CD1c-positive myeloid dendritic cell (primary cell): ENCODE results near the gene SLIT1.

Experiments used
- DNase-seq: peaks from one replicate; pipeline ENCODE4 v3.0.0-alpha.2; 2016; ENCODE audit errors: extremely low spot score

Gene SLIT1

DNA sequence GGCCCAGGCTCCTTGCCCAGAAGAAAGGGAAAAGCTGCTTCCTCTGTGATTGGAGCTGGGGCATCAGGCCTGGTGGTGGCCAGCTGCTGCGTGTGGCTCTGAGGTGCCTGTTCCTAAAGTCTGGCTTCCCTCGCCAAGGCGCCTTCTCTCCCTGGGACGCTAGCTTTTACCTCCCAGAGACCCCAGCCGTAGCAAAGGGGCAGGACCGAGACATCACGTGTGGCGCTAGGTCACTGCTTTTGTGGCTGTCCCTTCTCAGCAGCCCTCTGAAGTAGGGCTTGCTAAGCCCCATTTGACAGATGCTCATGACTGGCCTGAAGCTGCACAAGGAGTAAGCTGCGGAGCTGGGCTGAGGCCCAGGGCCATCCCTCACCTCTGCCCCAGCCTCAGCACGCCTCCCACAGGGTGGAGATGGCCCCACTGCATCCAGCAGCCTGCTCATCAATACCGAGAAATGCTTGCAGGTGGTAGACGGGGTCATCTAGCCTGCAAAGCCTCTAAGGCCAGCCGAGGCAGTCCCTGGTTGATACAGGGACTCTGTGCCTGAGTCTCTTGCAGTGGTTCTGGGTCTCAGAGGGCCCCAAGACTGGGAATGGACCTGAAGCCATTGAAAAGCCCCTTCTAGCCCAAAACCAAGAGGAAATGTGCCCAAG, 182.5 kb downstream of the SLIT1 start:
- DNase-seq: no peak

DNA sequence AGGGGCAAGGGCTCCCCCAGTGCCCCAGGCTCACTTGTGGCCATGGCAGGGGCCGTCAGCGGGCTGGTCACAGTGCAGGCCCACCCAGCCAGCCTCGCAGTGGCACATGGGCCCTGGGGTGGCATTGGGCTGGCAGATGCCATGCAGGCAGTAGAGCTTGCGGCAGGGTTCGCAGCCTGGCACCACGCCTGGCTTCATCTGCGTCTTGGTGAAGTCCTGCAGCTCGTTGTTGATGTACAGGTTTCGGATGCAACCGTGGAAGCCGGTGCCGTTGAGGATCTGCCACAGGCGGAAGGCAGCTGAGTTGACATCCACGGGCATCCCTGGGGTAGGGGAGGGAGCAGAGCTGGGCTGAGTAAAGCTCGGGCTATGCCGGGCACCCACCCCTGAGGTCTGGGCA, 183.1 kb downstream of the SLIT1 start:
- no peak for DNase-seq

DNA sequence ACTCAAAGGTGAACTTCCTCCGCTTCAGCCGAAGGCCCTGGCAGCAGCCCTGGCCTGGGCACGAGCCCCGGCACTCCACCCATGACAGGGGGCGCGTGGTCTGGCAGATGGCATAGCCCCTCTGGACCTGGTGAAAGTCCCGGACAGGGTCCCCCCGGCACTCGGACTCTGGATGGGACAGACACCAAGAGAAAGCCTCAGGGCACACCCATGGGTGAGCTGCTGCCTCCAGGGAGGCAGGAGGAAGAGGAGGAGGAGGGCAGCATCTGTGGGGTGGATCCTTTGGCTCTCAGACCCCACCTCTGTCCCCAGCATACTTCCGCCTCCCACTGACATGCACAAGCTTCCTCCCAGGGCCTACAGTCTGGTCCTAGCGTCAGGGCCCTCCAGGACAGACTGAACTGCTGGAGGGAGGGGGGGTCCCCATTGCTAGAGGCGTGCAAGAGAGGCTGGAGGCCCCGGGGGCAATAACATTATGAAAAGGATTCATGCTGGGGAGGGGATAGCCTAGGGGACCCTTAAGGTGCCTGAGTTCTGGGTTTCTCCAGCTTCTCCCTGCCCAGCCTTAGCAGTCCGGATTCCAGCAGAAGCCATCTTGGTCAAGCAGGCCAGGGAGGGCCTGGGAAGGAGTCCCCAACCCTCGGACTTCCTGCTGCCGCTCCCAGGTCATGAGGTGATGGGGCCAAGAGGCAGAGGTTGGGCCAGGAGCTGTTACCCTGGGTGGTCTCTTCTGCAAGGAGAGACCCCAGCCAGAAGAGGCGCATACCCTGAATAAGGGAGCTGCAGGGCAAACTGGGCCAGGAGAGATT, 184.4 kb downstream of the SLIT1 start:
- no peak for DNase-seq

DNA sequence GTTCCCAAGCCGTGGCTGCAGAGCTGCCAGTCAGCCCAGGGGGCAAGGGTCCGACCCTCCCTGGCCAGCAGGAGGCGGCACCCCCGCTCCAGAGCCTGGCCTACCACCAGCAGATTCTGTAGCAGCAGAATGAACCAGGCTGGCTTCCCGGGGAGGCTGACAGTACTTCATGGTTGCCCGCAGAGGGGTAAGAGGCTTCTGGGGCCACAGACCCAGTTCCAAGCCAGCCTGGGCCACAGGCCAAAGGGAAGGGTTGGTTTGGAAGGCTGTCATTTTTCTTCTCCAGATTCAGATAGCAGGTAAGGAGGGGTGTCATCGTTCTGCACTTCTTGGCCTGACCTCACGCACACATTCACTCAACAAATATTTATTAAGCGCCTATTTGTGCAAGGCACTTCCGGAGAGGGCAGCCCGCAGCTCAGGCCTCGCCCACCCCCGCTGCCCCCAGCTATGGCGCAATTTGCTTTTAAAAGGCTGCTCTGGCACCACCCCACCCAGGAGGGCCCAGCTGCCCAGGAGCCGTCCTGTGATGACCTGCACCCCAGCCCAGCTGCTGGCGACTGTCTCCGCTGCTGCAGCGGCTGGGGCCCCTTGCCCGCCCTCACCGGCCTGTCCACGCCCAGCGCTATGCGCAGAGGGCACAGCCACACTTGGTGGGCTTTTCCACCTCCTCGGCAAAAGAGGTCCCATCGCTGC, 185.1 kb downstream of the SLIT1 start:
- no peak for DNase-seq

DNA sequence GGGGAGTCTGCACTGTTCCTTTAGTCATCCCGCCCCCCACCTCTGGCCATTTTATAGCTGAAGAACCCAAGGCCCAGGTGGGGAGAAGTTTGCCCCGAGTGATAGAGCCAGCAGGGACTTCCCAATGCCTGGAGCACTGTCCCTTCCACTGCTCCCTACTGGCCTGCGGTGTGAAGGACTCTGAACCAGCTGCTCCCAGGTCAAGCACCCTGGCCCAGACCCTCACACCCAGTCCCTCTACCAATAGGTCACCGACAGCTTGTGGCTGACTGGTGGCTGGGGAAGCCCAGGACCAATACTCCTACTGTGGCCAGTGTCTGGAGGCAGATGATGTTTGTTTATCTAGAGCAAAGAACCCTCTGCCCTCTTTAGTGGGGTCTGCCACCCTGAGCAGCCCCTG, 185.8 kb downstream of the SLIT1 start:
- DNase-seq: no peak

DNA sequence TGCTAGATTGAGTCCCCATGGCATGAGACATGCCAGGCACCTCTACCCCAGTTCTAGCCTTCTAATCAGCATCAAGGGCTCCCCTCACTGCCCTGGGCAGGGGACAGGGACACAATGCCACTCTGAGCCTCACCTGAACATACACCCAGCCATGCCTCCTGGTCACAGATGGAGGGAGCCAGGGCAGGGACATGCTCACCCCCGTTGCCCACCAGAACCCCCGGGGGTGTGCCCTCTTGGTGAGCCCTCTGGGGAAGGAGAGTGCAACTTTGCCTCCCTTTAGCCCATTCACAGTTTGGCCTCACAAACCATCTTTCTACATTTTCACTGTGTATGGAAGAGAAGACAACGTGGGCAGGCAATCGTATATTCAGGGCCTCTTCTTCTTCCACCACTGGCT, 186.4 kb downstream of the SLIT1 start:
- no peak for DNase-seq

DNA sequence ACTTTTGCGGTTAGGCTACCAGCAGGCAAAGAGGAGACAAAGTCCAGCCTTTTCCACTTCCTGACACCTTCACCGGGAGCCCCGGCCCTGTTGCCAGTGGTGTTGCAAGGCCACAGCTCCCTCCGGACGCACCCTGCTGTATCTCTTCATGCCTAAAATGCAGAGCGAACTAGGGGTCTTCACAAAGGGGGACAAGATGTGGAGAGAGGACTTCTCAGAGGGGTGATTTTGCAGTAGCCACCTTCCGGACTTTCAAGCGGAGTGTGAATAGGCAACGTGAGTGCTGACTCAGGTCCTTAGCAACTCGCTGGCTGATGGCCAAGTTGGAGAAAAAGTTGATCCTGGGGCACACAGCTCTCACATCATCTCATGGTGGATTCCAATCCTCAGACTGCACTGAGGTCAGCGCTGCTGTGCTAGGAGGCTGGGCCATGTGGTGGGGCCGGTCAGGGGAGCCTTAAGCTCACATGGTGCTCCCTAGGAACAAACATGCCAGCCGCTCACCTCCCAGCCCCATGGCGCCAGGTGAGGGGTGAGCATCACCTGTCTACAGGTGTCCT, 187.3 kb downstream of the SLIT1 start:
- no peak for DNase-seq

DNA sequence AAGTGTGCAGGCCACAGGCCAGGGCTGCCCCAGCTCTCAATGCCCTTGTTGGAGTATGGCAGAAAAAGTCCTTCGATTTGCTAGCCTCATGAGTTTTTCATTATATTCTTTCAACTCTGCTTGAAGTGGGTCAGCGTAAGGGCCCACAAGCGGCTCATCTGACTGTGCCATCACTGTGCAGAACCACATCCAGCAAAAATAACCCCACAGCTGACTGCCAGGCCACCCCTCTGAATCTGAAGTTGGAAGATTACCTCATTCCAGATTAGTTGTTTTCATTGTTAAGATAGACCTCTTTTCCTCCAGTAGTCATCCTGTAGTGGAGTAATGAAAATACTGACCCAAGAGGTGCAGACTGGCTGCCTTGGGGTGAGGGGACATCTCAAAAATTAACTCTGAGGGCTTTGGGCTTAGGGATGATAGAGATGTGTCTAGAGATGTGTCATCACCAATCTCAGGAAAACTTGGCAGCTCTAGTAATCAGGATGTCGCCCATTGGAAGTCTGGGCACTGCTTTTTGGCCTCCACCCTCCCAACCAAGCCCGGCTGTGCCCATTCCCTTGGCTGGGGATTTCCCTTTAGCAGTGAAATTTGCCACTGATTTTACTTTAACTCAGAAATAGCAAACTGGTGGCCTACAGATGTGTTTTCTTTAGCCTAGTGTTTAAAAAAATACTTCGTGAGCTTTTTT, 189.3 kb downstream of the SLIT1 start:
- no peak for DNase-seq

DNA sequence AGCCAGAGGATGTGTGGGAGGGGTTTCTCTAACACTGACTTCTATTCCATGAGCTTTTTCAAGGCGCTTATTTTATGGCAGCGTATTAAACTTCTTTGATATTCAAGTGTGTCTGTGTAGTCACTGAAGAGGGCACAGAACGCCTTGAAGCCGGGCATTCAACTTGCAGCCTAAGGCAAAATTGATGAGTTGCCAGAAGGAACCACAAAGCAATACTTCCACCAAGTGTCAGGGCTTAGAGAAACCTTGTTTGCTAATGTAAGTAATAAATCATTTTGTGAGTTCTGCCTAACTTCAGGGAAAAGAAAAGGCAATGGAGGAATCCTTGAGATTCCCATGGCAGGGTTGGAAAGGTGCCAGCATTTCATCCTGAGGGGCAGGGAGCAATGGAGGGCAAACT, 189.9 kb downstream of the SLIT1 start:
- DNase-seq: no peak

DNA sequence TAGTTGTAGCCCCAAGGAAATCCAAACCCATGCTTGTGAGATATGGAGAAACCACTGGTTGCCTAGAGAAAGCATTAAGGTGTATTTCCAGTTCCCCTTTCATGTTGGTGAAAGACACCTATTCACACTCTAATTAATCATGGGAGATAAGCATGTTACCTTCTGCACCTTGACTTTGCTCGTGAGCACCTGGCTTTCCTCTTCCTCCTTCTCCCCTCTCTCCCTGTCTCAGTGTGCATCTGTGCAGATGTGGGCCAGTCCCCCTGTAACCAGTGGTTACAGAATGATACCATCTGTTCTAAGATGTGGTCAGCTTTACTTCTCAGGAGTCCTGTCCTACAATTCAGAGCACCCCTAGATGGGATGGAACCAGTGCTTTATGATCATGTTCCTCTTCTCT, 193.0 kb downstream of the SLIT1 start:
- no peak for DNase-seq

DNA sequence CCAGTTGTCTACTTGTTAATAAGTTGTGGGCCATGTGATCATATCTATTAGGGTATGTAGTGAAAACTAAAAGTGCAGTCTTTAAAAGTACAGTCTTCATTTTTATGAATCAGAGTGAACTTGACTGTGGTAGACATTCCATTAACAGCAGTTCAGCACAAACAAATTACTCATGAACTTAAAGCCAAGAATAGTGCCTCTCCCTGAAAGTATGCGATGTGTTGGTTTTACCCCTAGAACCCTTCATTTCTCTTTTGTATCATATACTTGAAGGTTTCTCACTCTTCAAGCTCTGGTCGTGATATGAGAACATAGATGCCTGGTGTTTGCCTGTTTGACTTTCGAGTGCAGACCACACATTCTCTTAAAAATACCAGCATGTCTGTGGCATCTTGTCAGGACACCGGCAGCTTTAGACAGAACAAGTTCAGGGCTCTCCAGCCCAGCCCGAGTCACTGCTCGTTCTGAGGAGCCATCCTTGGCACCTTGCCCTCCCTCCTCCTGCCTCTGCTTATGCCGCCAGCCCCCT, 194.4 kb downstream of the SLIT1 start:
- DNase-seq: no peak

DNA sequence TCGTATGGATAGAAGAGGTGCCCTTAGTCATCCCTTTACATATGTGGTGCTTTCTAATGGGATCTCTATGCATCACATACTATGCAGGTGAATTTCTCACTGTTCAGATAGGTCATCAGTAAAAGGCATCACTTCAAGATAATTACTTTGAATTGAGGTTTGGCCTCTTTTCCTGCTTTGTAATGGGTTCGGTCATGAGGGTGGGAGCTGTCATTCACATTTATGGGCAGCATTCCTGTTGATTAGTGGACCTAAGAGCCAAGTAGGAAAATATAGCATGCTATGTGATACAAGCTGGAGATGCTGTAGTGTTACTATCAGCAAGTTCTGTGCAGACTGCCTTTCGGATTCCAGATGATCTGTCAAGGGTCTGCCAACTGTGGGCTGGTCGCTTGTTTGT, 197.3 kb downstream of the SLIT1 start:
- DNase-seq: no peak

DNA sequence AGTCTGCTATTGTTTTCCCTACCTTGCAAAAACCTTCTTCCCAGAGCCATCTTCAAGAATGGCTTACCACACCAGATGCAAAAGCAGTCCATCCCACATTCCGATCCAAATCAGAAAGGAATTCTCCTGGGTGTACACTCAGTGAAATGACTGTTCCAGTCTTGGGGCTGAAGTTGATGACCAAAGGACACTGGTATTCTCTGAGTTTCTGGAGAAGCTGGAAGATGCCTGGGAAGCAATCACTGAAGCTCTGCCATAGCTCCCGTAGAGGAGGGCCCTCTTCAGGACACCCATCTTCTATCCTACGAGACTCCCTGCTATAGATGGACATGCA, 197.9 kb downstream of the SLIT1 start:
- no peak for DNase-seq

DNA sequence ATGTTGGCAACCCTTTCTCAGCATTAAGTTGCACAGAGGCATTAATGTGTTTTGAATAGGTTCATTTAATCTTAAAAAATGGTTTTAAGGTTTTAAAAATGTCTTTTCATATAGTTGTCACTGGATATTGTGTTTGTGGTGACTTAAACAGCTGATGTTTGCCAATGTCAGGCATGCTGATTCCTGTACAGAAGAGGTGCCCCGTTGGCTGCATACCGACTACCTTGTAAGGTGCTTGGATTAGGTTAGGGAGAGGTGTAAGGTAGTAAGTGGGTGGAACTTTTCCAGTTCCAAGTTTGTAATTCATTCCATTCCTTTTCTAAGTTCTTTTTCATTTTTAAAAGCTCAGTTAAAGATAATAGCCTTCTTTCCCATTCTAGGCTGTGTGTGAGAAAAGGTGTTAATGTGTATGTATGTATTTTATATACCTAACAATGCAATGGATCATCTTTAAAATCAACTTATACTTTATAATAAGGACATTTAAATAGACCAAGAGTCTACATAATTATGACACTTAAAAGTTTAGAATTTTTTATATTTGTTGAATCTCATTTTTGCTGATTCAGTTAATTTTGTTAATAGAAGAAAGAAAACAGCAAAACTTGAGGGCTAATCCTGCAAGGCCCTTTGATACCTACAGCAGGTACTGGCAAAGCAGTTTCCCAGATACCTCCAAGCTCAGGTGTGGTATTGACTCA, 198.5 kb downstream of the SLIT1 start:
- no peak for DNase-seq

DNA sequence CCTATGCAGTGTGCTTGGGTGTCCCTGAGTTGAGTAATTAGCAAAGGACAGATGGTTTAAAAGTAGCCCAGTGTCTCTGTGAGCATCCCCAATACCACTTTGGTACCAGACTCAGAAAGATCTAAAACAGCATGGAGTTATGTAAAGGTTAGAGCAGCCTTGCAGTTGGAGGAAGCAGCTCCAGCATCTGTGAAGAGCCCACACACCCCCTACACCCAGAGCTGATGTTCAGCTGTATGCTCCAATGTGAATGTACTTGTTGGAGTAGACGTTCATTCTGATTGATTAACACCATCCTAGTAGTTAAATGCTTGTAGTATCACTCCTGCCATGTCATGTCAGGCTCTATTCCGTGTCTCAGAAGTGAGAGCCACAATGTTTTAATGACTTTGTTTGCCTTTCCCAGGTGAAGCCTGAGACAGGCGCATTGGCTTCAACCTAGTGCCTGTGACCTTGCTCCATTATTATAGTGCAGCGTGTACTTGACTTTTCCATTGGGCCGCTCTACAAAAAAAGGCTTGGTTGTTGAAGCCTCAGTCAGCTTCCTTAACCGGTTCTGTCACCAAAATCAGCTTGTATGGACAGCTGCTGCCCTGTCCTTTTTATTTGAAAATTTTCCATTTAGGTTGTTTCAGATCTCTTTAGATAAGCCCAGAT, 199.4 kb downstream of the SLIT1 start:
- DNase-seq: no peak

DNA sequence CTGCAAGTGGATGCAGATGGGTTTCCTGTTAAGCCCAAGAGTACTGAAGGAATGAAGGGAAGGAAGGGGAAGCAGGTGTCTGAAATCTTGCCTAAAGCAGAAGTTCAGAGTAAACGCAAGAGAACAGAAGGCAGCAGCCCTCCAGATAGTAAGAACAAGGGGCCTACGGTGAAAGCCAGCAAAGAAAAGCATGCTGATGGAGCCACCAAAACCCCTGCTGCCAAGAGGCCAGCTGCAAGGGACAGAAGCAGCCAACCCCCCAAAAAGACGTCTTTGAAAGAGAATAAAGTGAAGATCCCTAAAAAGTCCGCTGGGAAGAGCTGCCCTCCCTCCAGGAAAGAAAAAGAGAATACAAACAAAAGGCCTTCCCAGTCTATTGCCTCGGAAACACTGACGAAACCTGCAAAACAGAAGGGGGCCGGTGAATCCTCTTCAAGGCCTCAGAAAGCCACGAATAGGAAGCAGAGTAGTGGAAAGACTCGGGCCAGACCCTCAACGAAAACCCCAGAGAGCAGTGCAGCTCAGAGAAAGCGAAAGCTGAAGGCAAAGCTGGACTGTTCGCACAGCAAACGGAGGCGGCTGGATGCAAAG, 201.1 kb downstream of the SLIT1 start:
- no peak for DNase-seq

DNA sequence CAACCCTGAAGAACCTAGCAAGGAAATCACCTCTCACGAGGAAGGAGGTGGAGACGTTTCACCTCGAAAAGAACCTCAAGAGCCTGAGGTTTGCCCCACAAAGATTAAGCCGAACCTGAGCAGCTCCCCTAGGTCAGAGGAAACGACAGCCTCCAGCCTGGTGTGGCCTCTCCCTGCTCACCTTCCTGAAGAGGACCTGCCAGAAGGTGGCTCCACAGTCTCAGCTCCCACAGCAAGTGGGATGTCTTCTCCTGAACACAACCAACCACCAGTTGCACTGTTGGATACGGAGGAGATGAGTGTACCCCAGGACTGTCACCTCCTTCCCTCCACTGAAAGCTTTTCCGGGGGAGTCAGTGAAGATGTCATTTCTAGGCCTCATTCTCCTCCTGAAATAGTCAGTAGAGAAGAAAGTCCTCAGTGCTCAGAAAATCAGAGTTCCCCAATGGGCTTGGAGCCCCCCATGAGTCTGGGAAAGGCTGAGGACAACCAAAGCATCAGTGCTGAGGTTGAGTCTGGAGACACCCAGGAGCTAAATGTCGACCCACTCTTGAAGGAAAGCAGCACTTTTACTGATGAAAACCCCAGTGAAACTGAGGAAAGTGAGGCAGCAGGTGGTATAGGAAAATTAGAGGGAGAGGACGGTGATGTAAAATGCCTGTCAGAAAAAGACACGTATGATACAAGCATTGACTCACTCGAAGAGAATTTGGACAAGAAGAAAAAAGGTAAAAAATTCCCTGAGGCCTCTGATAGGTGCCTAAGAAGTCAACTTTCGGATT, 203.4 kb downstream of the SLIT1 start:
- no peak for DNase-seq

DNA sequence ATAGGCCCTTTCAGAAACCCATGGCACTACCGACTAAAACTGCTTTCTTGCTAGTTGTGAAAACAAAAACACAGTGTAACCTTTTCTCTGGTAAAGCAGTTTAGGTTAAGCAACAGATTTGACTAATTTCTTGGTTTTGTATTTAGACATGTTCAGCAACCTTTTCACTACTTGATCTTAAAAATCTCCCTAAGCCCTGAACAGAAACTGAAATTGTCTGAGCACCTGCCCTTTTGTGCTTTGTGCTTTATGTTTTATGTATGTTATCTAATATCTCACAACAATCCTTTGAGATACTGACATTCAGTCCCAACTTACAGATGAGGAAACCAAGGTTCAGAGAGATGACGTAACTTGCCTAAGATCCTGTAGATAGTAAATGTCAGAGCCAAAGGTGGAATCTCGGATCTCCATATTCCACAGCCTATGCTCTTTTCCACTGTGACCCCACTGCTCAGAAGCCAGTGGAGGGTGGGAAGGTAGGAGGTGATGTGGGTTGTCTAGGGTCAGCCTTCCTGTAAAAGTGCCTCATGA, 207.1 kb downstream of the SLIT1 start:
- DNase-seq: no peak

DNA sequence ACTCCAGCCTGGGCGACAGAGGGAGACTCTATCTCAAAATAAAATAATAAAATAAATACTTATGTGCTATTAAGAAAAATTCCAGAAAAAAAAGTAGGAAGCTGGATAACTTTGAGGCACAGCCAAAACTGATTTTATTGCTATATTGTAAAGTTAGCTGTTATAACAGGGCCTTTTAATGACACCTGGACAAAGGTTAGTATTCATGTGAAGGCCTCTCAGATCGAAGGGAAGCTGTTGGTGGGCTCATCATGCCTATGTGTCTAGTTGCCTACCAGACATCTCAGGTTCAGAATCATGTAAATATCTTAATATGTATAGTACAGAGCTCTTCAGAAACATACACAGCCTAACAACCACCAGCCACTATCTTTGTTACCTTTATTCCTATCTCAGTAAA, 210.6 kb downstream of the SLIT1 start:
- DNase-seq: no peak
